ENCODE data around the gene HES2.
"Not testable (repeated sequence)": the region's sequence is repeated elsewhere in the genome, so short reads cannot be mapped to it uniquely, and the experiment has no call there.

The HES2 gene

DNA sequence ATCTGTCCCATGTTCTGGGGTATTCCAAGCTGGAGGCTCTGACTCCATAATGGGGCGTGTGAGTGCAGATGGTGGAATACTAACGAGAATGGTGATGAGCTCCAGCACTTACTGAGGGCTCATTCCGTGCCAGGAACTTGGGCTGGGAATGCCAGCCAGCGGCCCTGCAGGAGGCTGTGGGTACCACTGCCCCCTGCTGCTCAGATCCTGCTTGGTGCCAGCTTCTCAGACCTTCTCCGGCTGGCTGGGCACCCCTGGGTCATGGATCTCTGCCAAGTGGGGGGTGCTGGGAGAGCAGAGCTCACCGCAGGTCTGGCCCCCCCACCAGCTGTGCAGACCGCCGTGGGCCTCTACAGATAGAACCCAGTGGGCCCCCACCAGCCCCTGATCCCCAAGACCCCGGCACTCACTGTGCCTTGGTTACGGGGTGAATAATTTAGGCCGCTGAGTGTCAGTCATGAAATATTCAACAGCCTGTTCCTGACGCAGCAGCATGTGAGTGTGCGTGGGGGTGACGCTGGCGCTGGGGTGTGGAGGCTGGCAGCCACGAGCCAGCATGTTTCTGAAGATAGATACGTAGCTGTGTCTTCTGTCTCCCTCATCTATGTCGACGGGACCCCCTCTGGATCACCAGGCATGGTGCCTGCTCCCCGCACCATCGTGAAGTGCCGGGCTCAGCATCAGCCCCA lies 17.4 kb upstream of the HES2 start:
- DNase-seq = peak in 41 of 51 donors; percentile 6 to 81 (median 51)

DNA sequence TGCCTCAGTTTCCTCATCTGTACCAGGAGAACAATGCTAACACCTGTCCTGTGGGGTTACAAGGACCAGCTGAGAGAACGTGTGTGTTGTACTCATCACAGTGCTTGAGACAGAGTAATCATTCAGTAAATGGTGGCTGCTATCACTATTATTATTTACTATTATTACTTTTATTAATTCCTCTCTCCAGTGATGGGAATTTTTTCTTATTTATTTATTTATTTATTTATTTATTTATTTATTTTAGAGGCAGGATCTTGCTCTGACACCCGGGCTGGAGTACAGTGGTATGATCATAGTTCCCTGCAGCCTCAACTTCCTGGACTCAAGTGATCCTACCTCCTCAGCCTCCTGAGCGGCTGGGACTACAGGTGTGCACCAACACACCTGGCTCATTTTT lies 16.6 kb upstream of the HES2 start:
- DNase-seq = not testable (repeated sequence)

DNA sequence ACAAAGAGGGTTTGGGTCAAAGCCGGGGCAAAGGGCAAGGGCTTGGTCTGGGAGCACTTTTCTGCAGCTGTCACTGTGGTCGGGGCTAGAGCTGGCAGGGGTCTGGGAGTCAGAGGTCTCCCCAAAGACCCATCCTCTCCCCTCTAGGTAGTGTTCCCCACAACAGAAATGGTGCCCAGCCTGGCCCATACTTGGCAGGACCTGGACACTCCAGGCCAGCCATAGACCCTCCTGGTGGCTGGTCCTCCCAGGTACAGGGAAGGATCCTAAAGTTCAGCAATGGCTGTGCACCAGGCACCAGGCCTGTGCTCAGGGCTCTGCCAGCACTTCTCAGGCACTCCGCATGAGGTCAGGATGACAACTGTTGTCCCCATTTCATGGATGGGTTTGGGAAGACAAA lies 15.8 kb upstream of the HES2 start:
- no peak for DNase-seq

DNA sequence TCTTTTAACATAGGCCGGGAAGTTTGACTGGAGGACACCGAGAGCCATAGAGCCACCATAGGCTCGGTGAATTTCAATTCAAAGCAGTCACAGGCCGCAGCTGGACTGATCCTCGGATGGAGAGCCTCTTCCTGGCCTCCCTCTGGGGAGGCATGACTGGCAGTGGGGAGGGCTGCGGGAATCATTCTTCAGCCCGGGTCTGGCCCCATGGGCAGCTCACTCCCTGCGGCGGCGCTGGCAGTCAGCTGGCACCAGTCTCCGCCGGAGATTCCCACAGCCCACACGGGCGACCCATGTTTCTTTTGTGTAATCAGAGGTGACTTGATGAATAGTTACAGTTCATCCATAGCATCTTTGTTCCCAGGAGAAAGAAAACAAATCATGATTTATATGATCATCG lies 15.4 kb upstream of the HES2 start:
- no peak for DNase-seq

DNA sequence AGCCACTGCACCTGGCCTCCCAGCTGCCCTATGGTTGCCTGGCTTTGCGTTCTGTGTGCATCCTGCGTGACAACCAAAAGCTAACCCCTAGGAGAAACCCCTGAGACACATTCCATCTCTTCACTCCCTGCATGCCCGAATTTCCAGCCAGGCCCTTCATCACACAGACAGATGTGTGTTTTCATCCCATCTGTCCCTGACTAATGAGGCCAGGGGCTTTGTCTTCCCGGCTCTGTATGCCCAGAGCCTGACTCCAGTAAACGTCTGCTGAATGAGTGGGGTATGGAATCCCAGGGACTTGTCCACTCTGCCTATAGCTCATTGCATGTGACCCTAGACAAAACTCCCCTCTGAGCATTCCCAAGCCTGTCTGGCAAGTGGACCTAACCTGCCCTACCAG lies 14.5 kb upstream of the HES2 start:
- DNase-seq = no peak

DNA sequence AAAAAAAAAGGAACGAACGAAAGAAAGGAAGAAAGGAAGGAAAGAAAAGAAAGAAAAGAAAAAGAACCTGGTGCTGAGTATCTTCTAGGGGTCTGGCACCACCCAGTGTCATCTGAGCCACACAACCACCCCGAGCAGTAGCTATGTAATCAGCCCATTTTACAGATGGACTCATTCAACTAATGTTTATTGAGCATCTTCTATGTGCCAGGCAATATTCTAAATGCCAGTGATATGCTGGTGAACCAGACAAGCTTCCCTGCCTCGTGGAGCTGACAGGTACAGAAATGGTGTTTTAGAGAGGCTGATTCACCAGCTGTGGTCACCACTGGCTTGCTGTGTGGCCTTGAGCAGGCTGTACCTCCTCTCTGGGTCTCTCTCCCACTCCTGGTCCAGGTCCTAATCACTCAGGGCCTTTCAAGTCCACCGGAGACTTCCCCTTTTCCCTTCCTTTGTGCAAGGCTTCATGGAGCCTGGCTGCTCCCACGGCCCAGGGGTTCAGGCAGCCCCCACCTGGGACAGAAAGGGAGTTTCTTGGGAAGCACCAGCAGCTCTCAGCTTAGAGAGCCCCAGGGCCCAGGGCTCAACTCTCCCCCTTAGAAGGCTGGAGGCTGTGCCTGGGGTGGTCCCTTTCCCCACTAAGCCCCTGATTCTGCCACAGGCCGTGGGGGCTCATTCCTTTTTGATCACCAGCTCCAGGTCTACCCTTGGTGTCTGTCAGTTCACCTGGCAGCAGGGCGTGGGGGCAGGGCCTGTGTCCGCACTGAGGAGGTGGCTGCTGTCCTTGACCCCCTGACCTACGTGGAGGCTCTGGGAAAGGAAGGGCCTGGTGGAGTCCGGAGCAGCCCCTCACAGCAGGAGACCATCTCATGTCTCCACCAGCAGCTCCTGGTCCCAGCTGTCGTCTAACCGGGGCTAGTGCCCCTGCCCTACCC lies 12.2 kb upstream of the HES2 start:
- DNase-seq = not testable (repeated sequence)

DNA sequence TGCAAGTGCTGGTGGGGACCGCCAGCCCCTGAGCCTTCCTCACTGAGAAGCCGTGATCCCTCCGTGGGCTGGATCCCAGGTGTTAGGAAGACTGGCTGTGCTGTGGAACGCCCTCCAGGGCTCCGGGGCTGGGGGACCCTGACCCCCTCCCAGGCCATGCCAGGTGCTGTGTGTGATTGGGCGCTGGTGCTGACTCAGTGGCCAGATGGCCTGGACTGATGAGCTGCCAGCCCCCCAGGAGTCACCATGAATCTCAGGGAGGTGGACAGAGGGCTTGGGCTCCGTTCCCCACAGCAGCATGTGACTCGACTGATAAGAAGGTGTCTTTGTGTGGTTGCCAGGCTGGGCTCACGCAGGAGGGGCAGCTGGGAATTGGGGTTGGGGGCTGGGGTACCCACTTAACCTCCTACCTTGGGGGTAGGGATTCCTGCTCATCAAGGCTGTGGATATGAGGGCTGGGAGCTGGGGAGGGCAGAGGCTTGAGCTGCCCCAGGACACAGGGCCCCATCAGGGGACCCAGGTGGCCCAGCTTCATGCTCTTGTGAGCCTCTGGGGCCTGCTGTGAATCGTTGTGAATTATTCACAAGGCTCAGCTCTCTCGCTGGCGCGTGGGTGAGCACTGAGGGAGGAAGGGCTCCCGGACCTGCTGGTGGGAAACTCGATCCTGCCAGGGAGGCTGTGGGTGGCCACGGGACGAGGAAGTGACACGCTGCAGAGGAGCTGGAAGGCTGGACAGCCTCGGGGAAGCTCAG lies 10.1 kb upstream of the HES2 start:
- peak in 1 of 51 donors; percentile 53 for DNase-seq

DNA sequence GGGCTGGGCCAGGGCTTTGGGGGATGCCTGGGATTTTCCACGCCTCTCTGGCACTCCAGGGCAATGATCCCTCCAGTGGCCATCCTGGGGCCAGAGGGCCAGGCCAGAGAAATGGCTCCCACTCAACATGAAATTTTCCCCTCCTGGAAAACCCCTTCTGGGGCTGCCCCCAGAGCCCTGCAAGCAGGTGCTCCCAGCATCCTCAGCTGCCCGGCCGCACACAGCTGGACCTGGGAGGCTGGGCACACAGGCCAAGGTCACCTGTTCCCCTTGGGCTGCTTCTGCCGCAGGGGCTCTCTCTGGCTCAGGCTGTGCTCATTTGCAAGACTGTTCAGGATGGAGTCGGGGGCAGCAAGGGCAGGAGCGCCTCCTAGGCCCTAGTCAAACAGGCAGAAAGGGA lies 8.7 kb upstream of the HES2 start:
- DNase-seq = not testable (repeated sequence)

DNA sequence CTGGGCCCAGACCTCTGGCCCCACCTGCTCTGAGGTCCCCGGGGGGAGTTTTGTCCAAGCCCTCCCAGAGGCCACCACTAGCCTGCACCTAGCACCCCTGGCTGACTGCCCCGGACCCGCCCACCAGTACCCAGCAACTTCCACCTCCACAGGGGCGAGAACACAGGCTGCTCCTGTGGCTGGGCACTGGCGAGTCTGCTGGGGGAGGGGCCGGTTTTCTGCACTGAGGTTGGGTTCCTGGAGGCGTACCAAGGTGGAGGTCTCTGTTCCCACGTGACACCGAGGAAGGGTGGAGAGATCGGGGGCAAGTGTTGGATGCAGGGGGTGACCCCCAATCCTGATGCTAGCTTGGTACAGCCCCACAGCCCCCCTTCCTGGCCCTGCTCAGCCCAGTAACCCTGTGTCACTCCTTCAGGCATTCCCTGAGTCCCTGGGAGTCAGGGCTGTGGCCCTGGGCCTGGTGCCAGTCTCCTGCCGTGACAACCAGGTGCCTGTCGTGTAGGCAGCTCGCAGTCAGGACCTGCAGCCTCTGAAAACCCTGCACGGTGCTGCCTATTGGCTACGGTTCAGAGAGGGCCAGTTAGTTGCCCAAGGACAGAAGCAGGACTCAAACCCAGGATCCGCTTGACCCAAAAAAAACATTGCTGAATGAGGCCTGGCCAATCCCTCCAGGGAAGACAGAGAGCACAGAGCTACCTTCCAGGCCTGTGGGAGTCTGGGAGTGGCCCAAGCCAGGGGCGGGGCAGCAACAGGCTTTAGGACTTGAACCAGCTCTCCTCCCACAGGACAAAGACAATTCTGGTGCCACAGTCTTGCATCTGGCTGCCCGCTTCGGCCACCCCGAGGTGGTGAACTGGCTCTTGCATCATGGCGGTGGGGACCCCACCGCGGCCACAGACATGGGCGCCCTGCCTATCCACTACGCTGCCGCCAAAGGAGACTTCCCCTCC lies 8.0 kb upstream of the HES2 start:
- no peak for DNase-seq

DNA sequence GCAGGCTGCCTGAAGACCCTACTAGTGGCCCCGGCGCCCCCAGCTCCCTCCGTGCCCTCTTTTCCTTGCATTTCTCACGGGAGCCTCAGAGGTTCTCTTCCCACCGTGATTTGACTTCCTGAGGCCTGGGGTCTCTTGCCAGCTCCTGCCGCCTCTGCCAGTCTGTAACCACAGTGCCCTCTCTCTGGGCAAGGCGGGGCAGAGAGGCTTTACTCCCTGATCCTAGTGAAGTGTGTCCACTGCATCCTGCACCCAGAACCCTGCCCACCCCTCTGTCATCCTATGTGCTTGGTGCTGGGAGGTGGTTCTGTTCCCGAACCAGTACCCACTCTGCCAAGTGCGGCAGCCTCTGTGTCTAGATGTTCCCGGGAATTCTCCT lies 7.2 kb upstream of the HES2 start:
- DNase-seq = no peak

DNA sequence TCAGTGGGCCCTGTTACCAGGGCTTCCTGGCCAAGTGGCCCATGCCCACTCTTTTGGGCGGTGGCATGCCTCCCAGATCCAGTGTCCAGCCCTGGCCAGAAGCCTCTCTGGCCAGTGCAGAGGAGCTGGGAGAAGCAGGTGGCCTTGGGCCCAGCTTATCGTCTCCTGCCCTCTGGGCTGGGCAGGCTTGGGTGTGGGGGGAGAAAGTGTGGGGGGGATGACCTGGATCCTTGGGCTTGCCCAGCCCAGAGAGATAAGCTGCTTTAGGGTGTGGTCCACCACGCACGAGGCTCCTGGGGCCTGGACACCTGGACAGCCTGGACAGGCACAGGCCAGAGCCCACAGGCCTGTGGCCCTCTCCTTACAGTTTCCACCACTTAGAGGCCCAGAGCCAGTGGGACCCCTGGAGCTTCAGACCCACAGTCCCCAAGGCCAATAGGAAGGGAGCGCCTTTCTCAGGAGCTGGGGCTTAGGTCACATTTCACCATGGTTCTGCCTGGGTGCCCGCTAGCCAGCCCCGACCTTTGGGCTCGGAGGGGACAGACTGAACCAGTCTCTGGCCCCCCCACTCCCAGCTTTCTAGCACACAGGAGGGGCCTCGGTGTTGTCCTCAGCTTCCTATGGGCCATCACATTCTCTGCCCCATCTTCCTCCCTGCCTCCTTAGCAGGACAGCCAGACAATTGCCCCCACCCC lies 6.7 kb upstream of the HES2 start:
- DNase-seq = no peak

DNA sequence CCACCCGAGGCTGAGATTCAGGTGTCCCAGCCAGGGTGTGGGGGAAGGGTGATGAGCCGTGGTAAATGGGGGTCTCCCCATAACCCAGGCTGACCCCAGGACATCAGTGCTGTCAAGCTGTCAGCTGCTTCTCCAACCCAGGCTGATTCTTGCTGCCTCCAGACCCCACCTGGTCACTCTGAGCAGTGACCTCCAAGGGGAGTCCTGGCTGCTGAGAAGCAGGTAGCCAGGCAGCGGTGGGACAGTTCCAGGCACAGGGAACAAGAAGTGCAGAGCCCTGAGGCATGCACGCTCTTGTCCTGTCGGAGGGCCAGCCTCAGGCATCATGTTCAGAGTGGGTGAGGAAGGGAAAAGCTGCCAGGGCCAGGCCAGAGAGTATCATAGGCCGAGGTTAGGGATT lies 5.9 kb upstream of the HES2 start:
- DNase-seq = no peak

DNA sequence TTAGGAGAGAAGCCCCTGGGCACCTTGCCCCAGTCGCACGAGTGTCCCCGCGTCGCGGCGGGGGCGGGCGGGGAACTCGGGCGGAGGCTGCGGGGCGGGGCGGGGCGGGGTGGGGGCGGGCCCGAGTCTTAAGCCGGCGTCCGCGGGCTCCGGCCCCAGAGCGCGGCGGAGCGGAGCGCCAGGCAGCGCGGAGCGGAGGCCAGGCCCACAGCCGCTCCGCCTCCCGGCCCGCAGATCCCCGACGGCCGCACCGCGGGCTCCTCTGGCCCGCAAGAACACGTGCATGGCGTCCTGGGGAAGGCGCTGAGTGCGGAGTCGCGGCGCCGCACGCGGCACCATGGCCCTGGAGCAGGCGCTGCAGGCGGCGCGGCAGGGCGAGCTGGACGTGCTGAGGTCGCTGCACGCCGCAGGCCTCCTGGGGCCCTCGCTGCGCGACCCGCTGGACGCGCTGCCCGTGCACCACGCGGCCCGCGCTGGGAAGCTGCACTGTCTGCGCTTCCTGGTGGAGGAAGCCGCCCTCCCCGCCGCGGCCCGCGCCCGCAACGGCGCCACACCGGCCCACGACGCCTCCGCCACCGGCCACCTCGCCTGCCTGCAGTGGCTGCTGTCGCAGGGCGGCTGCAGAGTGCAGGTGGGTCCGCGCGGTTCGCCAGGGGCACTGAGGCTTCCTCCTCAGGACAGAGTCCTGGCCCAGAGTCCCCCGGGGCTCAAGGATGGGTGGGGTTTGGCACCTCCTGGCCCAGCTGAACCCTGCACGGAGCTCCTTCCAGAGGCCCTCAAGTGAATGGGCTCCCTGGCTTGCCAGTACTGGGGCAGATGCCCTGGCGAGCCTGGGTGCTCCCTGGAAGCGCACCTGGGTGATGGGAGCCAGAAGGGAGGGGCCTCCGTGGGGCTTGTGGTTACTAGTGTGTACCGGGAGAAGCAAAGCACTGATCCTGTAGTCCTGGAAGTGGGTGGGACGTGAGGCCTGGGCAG lies 5.2 kb upstream of the HES2 start, which contains the start of gene ESPN:
TSS of gene ESPN (plus strand) at position 158 of the 975 bp plus-strand sequence. CDS start at position 338, 180 bp downstream.
- DNase-seq = no peak

DNA sequence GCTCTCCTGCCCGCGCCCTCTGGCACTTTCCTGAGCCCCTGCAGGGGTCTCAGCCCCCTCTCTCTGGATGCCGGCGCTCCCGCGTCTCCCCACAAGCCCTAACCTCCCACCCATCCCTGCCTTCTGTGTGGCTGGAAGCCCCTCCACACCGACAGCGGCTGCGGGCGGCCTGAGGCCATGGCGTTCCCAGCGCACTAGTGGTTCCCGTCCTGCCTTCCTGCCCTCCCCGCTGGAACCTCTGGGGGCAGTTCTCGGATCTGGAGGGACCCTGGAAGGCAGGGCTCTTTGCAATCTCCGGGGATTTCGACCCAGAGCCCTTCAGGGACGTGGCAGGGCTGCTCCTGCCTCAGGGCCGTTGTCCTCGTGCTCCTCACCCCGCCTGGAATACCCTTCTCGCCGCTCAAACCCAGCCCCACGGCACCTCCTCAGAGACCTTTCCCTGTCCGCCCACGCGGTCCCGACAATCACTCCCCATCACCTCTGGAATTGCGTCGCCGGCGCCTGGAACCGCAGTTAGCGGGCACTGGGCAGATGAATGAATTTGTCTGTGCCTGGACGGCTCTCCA lies 4.4 kb upstream of the HES2 start:
- DNase-seq = no peak

DNA sequence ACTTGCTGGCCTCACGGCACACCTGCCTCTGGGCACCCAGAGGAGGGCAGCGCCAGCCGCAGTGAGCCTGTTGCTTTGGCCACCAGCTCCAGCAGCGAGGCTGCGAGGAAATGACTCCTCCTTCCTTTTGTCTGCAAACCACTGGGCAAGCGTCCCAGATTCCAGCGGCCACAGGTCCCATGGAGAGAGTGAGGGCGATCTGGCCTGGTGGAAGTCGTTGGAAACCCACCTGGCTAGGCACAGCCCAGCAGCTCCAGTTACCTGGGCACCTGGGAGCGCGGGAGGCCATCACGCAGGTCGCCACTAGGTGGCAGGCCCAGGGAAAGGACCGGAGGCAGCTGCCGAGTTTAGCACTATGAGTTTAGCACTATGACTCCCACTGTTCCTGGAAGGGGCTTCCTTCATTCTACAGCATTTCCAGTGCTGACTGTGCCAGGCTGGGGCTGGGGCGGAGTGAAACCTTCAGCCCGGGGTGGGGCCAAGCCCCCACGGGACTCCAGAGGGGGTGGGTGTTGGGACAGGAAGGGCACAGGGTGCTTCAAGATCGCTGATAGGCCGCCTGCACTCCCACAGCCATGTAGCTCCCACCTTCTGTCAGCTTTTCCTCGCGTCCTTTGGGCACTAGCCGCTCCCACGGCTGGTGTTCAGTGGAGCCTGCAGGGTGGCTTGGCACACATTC lies 3.7 kb upstream of the HES2 start:
- DNase-seq = peak in 4 of 51 donors; percentile 2 to 24 (median 6)

DNA sequence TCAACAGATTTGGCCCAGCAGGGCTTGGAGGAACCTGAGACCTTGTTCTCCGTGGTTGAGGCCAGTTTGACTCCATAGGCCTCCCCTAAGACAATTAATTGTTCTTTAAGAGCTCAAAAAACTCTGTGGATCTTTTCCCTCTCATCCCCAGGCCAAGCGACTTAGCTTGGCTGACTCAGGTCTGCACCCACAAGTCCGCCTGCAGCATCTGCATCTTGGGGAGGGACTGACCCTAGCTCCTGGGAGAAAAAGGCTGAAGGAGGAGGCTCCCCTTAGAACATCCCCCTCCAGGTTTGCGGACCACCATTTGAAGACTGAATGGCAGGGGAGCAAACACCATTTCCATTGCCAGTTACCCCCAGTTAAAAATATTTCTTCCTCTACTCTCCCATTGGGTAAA lies 1.5 kb upstream of the HES2 start:
- DNase-seq = no peak

DNA sequence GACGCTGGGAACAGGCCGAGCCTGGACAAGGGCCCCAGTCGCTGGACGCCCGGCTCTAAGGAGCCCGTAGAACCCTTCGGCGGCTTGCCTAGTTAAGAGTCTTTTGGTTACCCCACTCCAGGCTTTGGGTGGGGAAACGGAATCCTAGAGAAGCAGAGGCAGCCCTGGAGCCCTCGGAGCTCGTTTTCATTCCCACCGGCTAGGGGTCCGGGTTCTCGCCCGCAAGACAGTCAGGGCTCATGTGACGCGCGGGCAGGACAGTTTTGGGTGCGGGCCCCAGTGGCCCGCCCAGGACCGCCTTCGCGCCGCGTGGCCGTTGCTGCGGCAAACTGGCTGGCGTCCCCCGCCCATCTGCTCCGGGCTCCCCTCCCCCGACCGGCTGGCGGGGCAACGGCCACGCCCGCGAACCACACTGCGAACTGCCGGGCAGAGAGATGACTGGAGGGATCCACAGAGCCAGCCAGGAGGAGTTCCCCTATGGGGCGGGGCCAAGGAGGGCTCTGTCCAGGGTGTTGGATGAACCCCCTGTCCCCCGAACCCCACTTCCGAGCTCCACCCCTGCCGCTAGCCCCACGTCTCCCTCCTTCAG lies 829 bp upstream of the HES2 start:
- no peak for DNase-seq

DNA sequence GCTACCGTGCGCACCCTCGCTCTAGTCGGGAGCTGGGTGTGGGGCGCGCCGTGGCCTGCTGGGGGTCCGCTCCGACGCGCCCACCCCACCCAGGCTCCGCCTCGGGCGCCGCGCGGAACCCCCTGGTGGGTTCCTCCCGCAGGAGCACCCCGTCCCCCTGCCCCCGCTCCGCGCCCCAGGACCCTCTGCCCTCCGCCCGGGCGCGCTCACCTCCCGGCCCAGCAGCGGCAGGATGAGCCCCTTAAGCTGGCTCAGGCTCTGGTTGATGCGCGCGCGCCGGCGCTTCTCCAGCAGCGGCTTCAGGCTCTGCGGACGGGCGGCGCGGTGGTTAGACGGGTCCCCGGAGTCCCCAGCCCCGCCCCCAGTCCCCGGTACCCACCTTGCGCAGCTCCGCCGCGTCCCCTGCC lies 319 bp downstream of the HES2 start:
- no peak for DNase-seq

Data from hypothalamus (tissue), 51 donors.